Epithelial cell of proximal tubule (primary cell): ENCODE data around the gene BICRA. TPM values are rescaled to one million over a fixed set of nuclear protein-coding genes. Genes with fewer than 3 reads are reported as not detected.

ENCODE experiments used
- DNase-seq: peaks from one replicate; pipeline ENCODE4 v3.0.0-alpha.2; 2011; ENCODE audit warnings: low read depth
- H3K4me3 ChIP-seq: 2 replicates; pipeline ENCODE4 v1.5.1; 2011; ENCODE audit warnings: low read depth, mild to moderate bottlenecking, low read length
- CTCF ChIP-seq: conservative IDR thresholded peaks from 2 replicates; pipeline ENCODE4 v1.5.1; 2012; ENCODE audit warnings: low read depth, mild to moderate bottlenecking, low read length
- total RNA-seq: library from RNA; depleted of rRNA; stranded (reverse); fragments of >200 nt; gene quantifications from 2 replicates; pipeline ENCODE4 v1.2.3, GENCODE V29; 2015

Gene BICRA
- total RNA-seq, 1 donor from 2014 or later: 2.1 TPM

GRCh38 chr19:47674548-47674947, 65.6 kb downstream of the BICRA start:
- H3K4me3 ChIP-seq: no peak overlapping the region
- no peak for TF ChIP-seq CTCF
- no peak for DNase-seq

DNA sequence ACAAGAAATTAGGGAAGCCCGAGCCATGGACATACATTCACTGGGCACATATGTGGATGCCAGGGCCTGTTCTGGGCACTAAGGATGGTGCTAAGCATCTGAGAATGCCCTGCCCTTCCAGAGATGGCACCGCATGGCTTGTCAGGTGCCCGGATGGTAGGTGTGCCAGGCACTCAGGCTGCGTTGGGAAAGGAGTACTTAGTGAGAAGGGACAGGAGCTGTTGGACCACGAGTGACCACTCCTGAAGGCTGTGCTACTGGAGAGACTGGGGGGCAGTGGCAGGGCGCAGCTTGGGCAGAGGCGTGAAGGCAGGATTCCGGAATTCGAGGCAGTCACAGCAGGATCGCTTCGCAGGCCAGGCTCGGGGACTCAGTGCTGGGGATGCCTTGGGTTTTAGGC, 66.3 kb downstream of the BICRA start:
- H3K4me3 ChIP-seq: no peak overlapping the region
- no peak for TF ChIP-seq CTCF
- no peak for DNase-seq

- no peak for DNase-seq
- no peak overlapping the region for H3K4me3 ChIP-seq
- TF ChIP-seq CTCF: no peak
Observed at GRCh38 chr19:47675859-47676258, 66.9 kb downstream of the BICRA start.

DNA sequence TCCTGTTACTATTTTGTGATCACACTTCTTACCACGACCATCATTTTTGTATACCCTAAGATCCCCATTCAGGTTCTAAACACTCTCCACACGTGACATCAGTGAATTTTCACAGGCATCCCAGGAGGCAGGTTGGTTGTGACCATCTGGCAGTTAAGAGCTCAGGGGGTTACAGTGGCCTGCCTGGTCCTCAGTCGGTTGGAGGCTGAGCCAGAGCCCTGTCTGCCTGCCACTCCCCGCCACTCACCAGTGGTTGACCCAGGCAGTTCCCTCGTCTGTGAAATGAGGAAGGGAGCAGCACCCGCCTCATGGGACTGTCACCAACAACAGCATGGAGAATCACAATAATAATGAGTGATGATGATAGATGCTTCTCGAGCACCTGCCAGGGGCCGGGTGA, 67.9 kb downstream of the BICRA start:
- no peak for TF ChIP-seq CTCF
- DNase-seq: no peak
- H3K4me3 ChIP-seq: no peak overlapping the region

- no peak for TF ChIP-seq CTCF
- DNase-seq: no peak
- no peak overlapping the region for H3K4me3 ChIP-seq
Observed at GRCh38 chr19:47679251-47679900, 70.4 kb downstream of the BICRA start.

DNA sequence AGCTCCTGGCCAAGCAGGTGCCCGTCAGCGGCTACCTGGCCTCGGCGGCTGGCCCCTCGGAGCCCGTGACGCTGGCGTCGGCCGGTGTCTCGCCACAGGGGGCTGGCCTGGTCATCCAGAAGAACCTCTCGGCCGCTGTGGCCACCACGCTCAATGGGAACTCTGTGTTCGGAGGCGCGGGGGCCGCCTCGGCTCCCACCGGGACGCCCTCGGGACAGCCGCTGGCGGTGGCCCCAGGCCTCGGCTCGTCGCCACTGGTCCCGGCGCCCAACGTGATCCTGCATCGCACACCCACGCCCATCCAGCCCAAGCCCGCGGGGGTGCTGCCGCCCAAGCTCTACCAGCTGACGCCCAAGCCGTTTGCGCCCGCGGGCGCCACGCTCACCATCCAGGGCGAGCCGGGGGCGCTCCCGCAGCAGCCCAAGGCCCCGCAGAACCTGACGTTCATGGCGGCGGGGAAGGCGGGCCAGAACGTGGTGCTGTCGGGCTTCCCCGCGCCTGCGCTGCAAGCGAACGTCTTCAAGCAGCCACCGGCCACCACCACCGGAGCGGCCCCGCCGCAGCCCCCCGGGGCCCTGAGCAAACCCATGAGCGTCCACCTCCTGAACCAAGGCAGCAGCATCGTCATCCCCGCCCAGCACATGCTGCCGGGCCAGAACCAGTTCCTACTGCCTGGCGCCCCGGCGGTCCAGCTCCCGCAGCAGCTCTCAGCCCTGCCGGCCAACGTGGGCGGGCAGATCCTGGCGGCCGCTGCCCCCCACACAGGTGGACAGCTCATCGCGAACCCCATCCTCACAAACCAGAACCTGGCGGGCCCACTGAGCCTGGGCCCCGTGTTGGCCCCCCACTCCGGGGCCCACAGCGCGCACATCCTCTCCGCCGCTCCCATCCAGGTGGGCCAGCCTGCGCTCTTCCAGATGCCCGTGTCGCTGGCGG, 71.3 kb downstream of the BICRA start:
- no peak overlapping the region for H3K4me3 ChIP-seq
- no peak for TF ChIP-seq CTCF
- no peak for DNase-seq
